Adrenal gland (tissue), 12 donors: ENCODE measurements around the gene NR2F1-AS1. TPM values are rescaled to one million over a fixed set of nuclear protein-coding genes. Genes with fewer than 3 reads are reported as not detected.

Experiments used
- DNase-seq, 7 donors: peaks; one replicate each; pipeline ENCODE4 v3.0.0-alpha.2; 2019 to 2020
- H3K27ac ChIP-seq, 5 donors: fragments of 200-600 bp; sonication (generic) in 4 of 5; 1 replicate in 3 of 5; 2 replicates in 2 of 5; pipeline versions ENCODE4 v1.5.1 to v1.8.0; 2016 to 2020; ENCODE audit warnings: mild to moderate bottlenecking in 1 of 5
- H3K27me3 ChIP-seq: fragments of 200-600 bp; 2 replicates; pipeline ENCODE4 v1.8.0; 2021
- H3K36me3 ChIP-seq, 2 donors: fragments of 200-600 bp; replicated peaks in 1 of 2; 1 replicate in 1 of 2; 2 replicates in 1 of 2; pipeline versions ENCODE4 v1.5.1 to v1.8.0; 2018 to 2022
- H3K4me1 ChIP-seq, 2 donors: fragments of 200-600 bp; replicated peaks in 1 of 2; 1 replicate in 1 of 2; 2 replicates in 1 of 2; pipeline versions ENCODE4 v1.5.1 to v1.8.0; 2018 to 2021
- H3K4me3 ChIP-seq, 4 donors: fragments of 200-600 bp; sonication (generic) in 3 of 4; one replicate each; pipeline ENCODE4 v1.5.1; 2016 to 2018
- H3K9me3 ChIP-seq, 3 donors: fragments of 200-600 bp; sonication (generic) in 1 of 3; replicated peaks in 1 of 3; 1 replicate in 2 of 3; 2 replicates in 1 of 3; pipeline versions ENCODE4 v1.5.1 to v1.8.0; 2016 to 2021
- POLR2A ChIP-seq, 2 donors: fragments of 450-650 bp; IDR thresholded peaks; one replicate each; pipeline ENCODE4 v1.6.1; 2017; ENCODE audit warnings: antibody characterized with exemption in 2 of 2, mild to moderate bottlenecking in 2 of 2, moderate library complexity in 1 of 2
- WGBS, 4 donors: extraction: QIAGEN DNeasy Blood & Tissue Kit in 2 of 4; methylation state at CpG; one replicate each; pipeline versions ENCODE4 v1.1.5 to v1.1.7; 2013 to 2017; 5-methylcytosine and 5-hydroxymethylcytosine counted together
- intact Hi-C, 2 donors: fragments of 100-400 bp; cut with DNase I; formaldehyde crosslinking; loops; one replicate each; pipeline versions ENCODE4 v1.14.1 to v1.15.0; 2022 to 2023
- polyA plus RNA-seq, 3 donors: library from polyadenylated mRNA; stranded (reverse); fragments of 200-250 nt in 2 of 3; fragments of 350-450 nt in 1 of 3; fragmentation: Illumina TruSeq in 1 of 3; extraction: RNeasy Lipid Tissue Mini Kit (QIAGEN cat#74804) in 1 of 3; gene quantifications; one replicate each; pipeline ENCODE4 v1.2.3, GENCODE V29; 2013 to 2014
- total RNA-seq, 9 donors: library from RNA; depleted of rRNA in 4 of 9; stranded (reverse); fragments of >200 nt in 4 of 9; fragments of 120-200 nt in 1 of 9; fragmentation: NEBNext Ultra II Directional in 1 of 9; extraction: Animal tissue kit (Norgen Biotek cat#: 25700) in 1 of 9; gene quantifications; one replicate each; pipeline versions ENCODE4 v1.1.0 to v1.2.4, GENCODE V29; 2013 to 2023
- TF ChIP-seq, protein P1 (sequence below), 6 experiments: fragments of 450-650 bp in 4 of 6; fragments of 200-600 bp in 2 of 6; sonication (generic) in 1 of 6; IDR thresholded peaks; 1 replicate in 5 of 6; 2 replicates in 1 of 6; pipeline versions ENCODE4 v1.5.1 to v1.8.0; 2016 to 2021; ENCODE audit warnings: antibody characterized with exemption in 6 of 6, mild to moderate bottlenecking in 2 of 6, moderate library complexity in 1 of 6
- donor health status: healthy with polysubstance abuse.
- donor health status: Bipolar disorder and iron deficiency.
- donor health status: DM: yes; HTN: yes; CAD: no.
- donor health status: DM: no; HTN: no; CAD: no.
- donor health status: DM: no; HTN: no; CAD: no.
- donor health status: DM: yes; HTN: yes; CAD: no.

Gene NR2F1-AS1
- total and polyA plus RNA-seq, 12 donors, result 13.2 to 107 (median 29.1) TPM

DNA sequence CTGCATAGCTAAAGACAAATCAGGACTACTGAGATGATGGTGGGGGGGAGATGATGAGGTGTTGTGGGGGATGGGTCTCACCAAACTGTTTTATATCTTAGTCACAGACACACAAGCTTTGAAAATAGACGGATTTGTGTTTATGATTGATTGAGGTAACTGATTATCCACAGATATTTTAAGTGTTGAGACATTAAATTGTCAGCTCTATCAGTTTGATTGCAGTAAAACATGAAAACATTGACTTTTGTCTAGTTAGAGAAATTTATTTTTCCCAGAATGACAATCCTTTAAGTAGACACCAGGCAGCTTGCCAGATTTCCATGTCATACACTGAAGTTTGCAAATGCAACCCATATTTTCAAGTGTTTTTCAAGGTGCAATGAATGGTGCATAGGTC lies 149.8 kb downstream of the NR2F1-AS1 start:
- H3K27me3 ChIP-seq, result no peaks in the 10 kb centered on the region
- H3K36me3 ChIP-seq, result no peaks in the 10 kb centered on the region
- TF ChIP-seq, protein P1, sequence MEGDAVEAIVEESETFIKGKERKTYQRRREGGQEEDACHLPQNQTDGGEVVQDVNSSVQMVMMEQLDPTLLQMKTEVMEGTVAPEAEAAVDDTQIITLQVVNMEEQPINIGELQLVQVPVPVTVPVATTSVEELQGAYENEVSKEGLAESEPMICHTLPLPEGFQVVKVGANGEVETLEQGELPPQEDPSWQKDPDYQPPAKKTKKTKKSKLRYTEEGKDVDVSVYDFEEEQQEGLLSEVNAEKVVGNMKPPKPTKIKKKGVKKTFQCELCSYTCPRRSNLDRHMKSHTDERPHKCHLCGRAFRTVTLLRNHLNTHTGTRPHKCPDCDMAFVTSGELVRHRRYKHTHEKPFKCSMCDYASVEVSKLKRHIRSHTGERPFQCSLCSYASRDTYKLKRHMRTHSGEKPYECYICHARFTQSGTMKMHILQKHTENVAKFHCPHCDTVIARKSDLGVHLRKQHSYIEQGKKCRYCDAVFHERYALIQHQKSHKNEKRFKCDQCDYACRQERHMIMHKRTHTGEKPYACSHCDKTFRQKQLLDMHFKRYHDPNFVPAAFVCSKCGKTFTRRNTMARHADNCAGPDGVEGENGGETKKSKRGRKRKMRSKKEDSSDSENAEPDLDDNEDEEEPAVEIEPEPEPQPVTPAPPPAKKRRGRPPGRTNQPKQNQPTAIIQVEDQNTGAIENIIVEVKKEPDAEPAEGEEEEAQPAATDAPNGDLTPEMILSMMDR (IDR thresholded peaks at IDR 0.05), result no peak
- no peak for TF ChIP-seq POLR2A (IDR thresholded peaks at IDR 0.05)
- no peak for DNase-seq
- peaks cover 4 to 5% of the 10 kb centered on the region in 2 donors for H3K4me1 ChIP-seq
- intact Hi-C loops, result no loop called here
- no peaks in the 10 kb centered on the region for H3K9me3 ChIP-seq
- no peak overlapping the region for H3K4me3 ChIP-seq
- WGBS, 4 donors, result 23 to 56% (median 44%) methylated on average over 1 of the region's 1 CpG
- no peak overlapping the region for H3K27ac ChIP-seq

DNA sequence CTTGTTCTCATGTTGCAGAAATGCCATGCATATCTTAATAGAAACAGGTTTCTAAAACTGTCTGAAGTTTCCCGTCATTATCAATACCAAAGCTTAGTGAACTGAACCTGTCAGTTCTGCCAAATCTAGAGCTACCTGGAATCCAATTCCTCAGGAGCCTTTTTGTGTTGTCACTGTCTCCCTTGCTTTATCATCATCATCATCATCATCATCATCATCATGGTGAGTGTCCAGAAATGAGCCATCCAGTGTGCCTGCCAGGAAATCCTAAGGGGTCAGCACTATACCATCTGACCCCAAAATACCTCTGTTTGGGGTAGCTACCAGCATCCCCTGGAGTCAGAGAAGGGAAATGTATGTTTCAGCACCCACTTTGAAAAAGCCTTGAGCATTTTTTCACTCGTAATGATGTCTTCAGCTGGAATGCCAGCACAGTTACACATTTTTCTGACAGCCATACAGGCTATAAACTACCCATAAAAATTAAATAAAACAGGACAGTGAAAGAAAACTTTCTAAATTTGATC lies 150.3 kb downstream of the NR2F1-AS1 start:
- H3K27me3 ChIP-seq, result no peaks in the 10 kb centered on the region
- H3K4me3 ChIP-seq, result no peak overlapping the region
- DNase-seq, result no peak
- TF ChIP-seq, protein P1 (IDR thresholded peaks at IDR 0.05), result no peak
- no peak for TF ChIP-seq POLR2A (IDR thresholded peaks at IDR 0.05)
- no peaks in the 10 kb centered on the region for H3K9me3 ChIP-seq
- H3K4me1 ChIP-seq, result peaks cover 4 to 9% of the 10 kb centered on the region in 2 donors
- no peak overlapping the region for H3K27ac ChIP-seq
- intact Hi-C loops, result no loop called here
- 80 to 93% (median 85%) methylated on average over 2 of the region's 2 CpGs for WGBS, 4 donors
- no peaks in the 10 kb centered on the region for H3K36me3 ChIP-seq

DNA sequence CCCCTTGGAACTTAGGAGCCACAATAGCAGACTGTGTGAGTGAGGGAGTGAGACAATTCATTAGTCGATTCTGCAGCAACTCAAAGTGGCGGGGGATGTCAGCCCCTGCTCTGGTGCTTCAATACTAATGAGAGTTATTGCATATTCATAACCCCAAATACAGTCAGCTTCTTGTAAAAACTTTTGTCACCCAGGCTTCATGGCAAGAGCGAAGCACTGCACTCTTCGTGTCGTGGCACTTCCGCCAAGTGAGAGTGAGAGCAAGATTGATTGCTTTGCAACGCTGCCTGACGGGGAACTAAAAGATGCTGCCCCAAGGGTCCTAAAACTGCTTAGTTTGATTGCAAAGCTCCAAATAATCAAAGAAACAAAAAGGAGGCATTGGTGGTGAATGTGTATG lies 150.9 kb downstream of the NR2F1-AS1 start:
- Histone ChIP-seq H3K36me3 (no peaks in the 10 kb centered on the region), H3K4me1 (peaks cover 4 to 9% of the 10 kb centered on the region in 2 donors), H3K4me3 (no peak overlapping the region), H3K27ac (no peak overlapping the region), H3K9me3 (no peaks in the 10 kb centered on the region), H3K27me3 (no peaks in the 10 kb centered on the region)
- DNase-seq, result no peak
- no peak for TF ChIP-seq POLR2A (IDR thresholded peaks at IDR 0.05)
- TF ChIP-seq, protein P1 (IDR thresholded peaks at IDR 0.05), result no peak
- intact Hi-C loops, result no loop called here
- WGBS, 4 donors, result 75 to 87% (median 81%) methylated on average over 8 of the region's 8 CpGs

DNA sequence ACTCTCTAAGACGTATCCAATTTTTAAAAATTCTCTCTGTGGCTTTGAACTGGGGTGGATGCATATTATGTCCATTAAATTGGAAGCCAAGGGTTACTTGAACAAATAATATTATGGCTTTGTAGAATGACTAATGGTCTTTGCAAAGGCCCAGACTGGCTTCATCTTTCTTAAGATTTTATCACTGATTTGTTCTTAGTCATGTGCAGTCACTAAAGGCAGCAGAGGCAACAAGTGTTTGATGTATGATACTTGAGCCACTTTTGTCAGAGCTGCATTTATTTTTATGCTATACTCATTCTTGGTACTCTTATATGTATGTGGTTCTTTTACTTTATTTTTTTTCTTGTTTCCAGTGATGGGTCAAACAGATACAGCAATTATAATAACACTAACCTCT lies 152.2 kb downstream of the NR2F1-AS1 start:
- peaks cover 4 to 9% of the 10 kb centered on the region in 2 donors for H3K4me1 ChIP-seq
- WGBS, 4 donors, result 86 to 91% (median 88%) methylated on average over 1 of the region's 1 CpG
- H3K9me3 ChIP-seq, result no peaks in the 10 kb centered on the region
- no peak overlapping the region for H3K27ac ChIP-seq
- no peak for DNase-seq
- H3K4me3 ChIP-seq, result no peak overlapping the region
- TF ChIP-seq POLR2A (IDR thresholded peaks at IDR 0.05), result no peak
- TF ChIP-seq, protein P1 (IDR thresholded peaks at IDR 0.05), result no peak
- no peaks in the 10 kb centered on the region for H3K27me3 ChIP-seq
- H3K36me3 ChIP-seq, result no peaks in the 10 kb centered on the region
- intact Hi-C loops, result no loop called here
